Measurements from ENCODE around the gene PLVAP.
"Not testable (repeated sequence)": the region's sequence is repeated elsewhere in the genome, so short reads cannot be mapped to it uniquely, and the experiment has no call there.

Gene PLVAP

DNA sequence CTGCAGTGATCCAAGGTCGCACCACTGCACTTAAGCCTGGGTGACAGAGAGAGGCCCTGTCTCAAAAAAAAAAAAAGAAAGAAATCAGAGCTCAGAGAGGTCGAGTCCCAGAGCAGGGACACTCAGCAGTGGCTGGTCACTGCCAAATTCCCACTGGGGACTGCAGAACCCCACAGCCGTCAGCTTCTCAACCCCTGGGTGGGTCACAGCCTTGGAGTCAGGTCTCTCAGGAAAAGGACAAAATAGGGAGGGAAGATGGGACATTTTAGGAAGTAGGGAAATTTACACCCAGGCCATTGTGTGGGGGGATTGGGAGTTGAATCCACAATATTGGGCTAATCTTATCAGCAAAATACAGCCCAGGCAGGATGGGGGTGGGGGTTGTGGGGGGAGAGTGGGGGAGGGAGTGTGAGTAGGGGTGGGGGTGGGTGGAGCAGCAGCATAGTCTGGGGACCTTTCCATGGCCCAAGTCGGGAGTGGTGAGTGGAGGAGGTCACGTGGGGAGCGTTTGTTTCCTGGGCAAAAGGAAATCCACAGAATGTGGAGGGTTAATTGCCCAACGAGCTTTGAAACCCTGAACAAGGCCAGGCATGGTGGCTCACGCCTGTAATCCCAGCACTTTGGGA is 21.9 kb upstream of the PLVAP start:
- no peak for DNase-seq

- DNase-seq, result peak; percentile 87 to 90
Observed at GRCh38 chr19:17394891-17395415, 17.8 kb upstream of the PLVAP start.

GRCh38 chr19:17393914-17394313 is 16.8 kb upstream of the PLVAP start, which contains the start of gene CCDC194:
CCDC194 (minus strand) TSS chr19:17394196; CDS start chr19:17394158, 38 bp downstream.
- no peak for DNase-seq

DNA sequence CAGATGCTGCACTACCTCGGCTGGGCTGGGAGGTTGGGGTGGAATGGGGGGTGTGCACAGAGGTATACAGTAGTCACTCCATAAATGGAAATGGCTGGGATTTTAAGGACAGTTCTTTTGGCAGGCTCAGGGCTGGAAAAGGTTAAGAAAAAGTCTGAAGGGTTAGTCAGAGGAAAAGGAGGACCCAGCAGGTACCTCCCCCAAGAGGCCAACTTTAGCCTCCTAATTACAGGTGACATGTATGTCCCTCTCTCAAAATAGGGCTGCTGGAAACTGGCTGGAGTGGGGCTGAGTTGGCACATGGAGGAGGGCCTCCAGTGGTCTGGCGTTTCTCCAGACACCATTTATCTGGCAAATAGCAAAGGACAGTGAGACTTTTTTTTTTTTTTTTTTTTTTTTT is 15.9 kb upstream of the PLVAP start:
- DNase-seq, result no peak

- DNase-seq, result no peak
Observed at GRCh38 chr19:17391371-17392151, 14.4 kb upstream of the PLVAP start.

DNA sequence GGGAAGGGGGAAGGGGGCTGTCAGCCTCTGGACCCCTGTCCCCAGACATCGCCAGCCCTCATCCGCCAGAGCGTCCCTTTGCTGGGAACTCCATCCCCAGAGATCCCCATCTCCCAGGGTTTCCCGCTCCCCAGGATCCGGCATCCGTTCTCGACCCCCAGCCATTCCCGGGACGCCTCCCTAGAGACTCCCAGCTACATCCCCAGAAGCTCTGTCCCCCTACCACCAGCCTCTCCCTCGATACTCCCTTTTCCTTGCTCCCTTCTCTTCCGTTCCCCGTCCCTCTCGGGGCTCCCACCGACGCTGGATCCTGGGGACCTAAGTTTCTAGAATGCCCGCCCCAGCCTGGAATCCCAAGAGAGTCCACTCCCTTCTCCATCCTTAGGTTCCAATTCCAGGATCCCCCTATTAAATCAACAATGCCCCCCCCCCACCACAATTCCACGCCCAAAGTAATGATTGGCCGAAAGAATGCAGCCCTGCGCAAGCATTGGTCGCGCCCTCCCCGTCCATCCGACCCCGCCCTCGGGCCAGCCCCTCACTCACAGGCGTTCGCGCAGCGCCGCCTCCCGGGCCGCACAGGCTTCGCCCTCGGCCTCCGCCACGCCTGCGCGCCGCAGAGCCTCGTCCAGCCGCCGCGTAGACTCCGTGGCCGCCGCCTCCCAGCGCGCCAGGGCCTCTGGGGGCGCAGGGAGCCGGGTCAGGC is 13.7 kb upstream of the PLVAP start:
- DNase-seq, result peak; percentile 95 to 96

DNA sequence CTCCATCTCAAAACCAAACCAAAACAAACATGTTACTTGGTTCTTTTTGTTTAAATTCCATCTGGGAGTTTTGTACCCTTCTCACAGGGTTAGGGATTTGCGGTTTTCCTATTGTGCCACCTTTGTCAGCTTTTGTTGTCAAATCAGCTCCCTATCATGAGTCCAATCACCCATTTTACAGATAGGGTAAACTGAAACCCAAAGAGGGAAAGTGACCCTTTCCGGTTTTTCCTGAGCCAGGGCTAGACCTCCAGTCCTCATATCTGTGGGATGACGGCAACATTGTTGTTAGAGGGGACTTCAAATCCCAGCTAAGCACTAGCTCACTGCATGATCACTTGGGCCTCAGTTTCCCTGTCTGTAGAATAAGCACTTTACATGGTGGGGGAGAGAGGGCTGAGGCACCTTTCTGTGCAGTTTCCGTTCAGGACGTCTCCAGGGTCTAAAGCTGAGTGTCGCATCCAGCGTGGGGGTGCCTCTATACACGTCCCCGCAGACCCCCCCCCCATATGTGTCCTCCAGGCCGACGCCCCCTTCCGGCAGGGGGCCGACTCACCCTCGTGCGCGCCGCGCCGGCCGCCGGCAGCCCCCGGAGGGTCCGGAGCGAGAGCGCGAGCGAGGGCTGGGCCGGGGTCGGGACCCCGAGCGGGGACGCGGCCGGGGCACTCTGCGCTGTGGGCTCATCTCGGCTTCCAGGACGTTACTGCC is 13.0 kb upstream of the PLVAP start:
- no peak for DNase-seq

DNA sequence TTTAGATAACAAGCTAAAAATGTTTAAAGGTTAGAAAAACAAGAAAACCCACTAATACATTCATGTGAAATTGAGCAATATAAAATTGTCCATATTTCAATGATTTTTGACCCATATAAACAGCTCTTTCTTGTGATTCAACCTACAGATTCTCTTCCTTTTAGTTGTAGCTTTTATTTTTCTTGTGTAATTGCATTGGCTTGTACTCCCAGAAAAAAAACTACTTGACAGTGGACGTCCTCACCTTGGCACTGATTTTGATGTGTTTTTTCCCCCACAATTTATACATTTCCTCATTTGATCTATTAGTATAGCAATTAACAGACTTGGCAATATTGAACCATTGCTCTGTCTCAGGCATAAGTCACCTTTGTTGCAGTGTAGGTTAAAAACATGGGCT is 12.1 kb upstream of the PLVAP start:
- no peak for DNase-seq

DNA sequence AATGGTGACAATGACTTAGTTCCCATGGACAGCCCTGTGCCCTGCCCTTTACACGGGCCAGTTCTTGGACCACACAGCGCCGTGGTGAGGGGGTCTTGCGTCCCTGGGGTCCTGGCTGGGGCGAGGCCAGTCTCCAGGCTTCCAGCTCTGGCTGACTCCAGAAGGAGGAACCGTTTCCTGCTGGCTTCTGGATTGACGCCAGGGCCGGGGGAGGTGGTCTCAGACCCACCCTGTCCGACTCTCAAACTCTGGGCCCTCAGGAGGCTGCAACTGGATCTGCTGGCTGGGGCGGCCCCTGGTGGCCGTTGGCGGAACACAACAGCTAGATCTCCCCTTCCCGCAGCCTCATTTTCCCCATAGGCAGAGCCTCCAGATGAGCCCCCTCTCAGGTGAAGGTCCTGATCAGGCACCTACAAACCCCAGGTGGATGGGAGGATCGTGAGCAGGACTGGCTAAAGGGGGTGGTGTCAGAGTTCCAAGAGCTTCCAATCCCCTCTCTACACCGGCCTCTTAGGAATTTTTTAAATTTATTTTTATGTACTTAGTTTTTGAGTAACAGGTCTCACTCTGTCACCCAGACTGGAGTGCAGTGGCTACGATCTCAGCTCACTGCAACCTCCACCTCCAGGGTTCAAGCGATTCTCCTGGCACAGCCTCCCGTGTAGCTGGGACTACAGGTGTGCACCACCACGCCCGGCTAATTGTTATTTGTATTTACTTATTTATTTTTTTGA is 8.9 kb upstream of the PLVAP start:
- peak; percentile 75 to 76 for DNase-seq

- DNase-seq, result no peak
Observed at GRCh38 chr19:17380426-17381138, 3.4 kb upstream of the PLVAP start.

DNA sequence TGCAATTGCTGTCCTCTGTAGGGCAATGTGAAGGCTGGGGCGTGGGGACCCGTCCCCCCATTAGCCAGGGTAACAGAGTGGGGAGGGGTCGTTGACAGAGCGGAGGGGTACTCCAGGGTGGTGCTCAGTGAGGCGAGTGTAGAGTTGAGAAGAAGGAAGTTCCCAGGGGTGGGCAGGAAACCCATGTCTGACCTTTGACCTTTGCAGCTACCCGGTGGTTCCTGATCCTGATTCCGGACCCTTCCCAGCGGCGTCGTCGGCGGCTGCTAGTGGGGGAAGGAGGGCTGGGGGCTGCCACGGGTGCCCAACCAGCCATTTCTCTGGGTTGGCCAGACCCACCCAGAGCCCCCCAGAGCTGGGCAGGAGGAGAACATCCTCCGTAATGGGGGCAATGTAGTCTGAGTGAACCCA is 2.1 kb upstream of the PLVAP start:
- no peak for DNase-seq

DNA sequence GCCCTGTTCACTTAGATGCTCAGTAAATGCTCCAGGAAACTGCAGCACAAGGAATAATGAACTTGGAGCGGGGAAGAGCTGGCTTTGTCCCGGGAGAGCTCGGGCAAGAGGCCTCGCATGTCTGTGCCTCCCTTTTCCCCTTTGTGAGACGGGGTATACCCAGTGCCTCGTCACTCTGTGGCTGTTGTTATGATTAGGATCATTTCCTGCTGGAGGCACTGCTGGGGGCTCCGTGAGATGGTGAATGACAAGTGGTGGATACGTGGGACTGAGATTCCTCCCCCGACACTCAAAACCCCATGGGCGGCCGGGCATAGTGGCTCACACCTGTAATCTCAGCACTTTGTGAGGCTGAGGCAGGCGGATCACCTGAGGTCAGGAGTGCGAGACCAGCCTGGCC is 1.1 kb upstream of the PLVAP start:
- DNase-seq, result no peak

- no peak for DNase-seq
Observed at GRCh38 chr19:17370026-17370587, 7.0 kb downstream of the PLVAP start.

DNA sequence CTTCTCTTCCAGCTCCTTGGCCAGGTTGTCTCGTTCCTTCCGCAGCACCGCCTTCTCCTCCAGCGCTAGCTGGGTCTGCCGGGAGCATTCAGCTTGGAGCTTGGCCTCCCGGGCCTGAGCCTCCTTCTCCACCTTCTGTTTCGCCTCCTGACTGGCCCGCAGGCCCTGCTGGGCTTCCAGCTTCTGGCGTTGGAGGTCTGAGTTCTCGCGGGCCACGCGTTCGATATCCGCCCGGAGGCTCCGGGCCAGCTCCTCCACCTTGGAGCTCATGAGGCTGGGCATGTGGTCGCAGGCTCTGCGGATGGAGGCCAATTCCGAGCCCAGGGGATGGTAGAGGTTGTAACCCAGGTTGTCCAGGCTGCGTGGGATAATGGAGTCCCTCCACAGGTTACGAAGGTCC is 11.8 kb downstream of the PLVAP start:
- DNase-seq, result no peak

- DNase-seq, result not testable (repeated sequence)
Observed at GRCh38 chr19:17363852-17364605, 13.1 kb downstream of the PLVAP start.

DNA sequence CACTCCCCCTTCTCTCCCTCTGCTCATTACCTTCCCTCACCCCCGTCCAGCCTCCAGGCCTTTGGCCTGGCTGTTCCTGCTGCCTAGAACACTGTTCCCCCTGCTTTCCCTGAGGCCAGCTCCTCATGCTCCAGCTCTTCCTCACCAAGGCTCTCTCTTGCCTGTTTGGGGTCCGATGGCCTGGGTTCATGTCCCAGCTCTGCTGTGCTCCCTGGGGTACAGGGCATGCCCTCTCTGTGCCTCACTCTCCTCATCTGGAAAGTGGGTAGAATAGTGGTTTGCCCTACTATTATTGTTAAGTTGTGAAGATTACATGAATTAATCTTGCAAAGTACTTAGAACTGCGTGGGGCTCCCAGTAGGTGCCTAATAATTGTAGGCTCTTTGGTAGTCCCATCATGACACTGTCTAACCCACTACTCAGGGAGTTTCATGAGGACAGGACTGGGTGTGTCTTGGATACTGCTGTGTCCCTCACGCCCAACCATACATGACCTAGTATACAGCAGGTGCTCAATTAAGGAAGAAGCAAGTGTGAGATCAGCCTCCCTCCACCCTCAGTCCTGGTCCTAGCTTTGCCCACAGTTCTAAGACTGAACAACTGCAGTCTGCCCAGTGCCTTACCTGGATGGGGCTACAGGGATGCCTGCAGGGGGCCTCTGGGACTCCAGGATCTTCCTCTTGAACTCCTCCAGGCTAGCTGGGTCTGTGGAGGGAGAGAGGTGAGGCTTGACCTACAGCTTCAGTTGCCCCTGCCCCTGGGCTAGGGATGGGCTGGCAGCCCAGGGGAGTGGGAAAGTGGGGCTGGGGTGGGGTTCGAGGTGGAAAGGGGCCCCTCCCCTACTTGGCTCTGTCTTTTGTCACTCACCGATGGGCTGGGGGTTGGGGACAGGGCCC is 17.0 kb downstream of the PLVAP start:
- no peak for DNase-seq

DNA sequence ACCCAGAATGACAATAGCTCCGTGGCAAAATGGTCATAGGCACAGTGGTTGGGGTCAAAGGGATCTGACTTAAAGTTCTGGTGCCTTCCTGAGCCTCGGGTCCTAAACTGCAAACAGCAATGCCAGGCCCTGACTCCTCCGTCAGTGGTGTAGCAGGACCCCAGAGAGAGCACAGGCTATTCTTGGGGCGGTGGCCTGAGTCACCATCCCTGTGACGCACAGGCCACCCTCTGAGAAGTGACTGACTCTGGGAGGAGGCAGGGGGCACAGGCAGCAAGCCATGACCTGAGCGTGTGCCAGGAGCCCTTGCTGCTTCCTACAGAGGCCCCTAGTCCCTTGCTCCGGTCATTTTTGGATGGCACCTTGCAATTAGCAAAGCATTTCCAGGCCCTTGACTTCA is 18.7 kb downstream of the PLVAP start:
- no peak for DNase-seq

- DNase-seq, result no peak
Observed at GRCh38 chr19:17357724-17358123, 19.4 kb downstream of the PLVAP start.

GRCh38 chr19:17357078-17357666 is 20.0 kb downstream of the PLVAP start:
- DNase-seq, result no peak
